ENCODE measurements around the gene GATA3.

GRCh38 chr10:8071666-8072065 lies 17.2 kb downstream of the GATA3 start:
- TF ChIP-seq CTCF (IDR thresholded peaks at IDR 0.05; ENCODE audit: low read length) = no peak
- TF ChIP-seq EZH2 (optimal IDR thresholded peaks at IDR 0.05; ENCODE audit: low read depth, low read length) = no peak

Data from MM.1S (cell line).